Peyer's patch (tissue), 4 donors: Measurements from ENCODE around the gene TNMD.

Experiments used
- CTCF ChIP-seq, 6 experiments: fragments of 450-650 bp in 4 of 6; fragments of 200-600 bp in 2 of 6; sonication (generic) in 1 of 6; IDR thresholded peaks; one replicate each; pipeline ENCODE4 v1.5.1; 2017 to 2019; ENCODE audit warnings: antibody characterized with exemption in 6 of 6, mild to moderate bottlenecking in 3 of 6, moderate library complexity in 1 of 6
- POLR2A ChIP-seq, 2 donors: fragments of 450-650 bp; IDR thresholded peaks; one replicate each; pipeline ENCODE4 v1.5.1; 2017; ENCODE audit warnings: antibody characterized with exemption in 2 of 2, mild to moderate bottlenecking in 2 of 2, moderate library complexity in 2 of 2

- TF ChIP-seq CTCF (IDR thresholded peaks at IDR 0.05) (no peak), POLR2A (IDR thresholded peaks at IDR 0.05) (no peak)
These were observed 3.1 kb downstream of the TNMD start for GRCh38 chrX:100587861-100588260.
